Mesodermal cell (in vitro differentiated cells): ENCODE measurements around the gene GPHB5.
"Not testable (repeated sequence)": the region's sequence is repeated elsewhere in the genome, so short reads cannot be mapped to it uniquely, and the experiment has no call there.

Source experiments
- H3K27ac ChIP-seq: 2 replicates; pipeline ENCODE4 v1.7.0; 2013; ENCODE audit warnings: mild to moderate bottlenecking, low read depth, low read length, moderate library complexity; ENCODE audit not compliant: severe bottlenecking
- H3K36me3 ChIP-seq: 2 replicates; pipeline ENCODE4 v1.7.1; 2013; ENCODE audit warnings: mild to moderate bottlenecking, low read length, moderate library complexity; ENCODE audit not compliant: control insufficient read depth, insufficient read depth
- H3K4me1 ChIP-seq: one replicate; pipeline ENCODE4 v1.7.1; 2013; ENCODE audit warnings: mild to moderate bottlenecking, low read length; ENCODE audit not compliant: insufficient read depth, control insufficient read depth, poor library complexity, severe bottlenecking
- H3K4me3 ChIP-seq: 2 replicates; pipeline ENCODE4 v1.7.0; 2013; ENCODE audit warnings: low read length, control low read depth, mild to moderate bottlenecking; ENCODE audit not compliant: insufficient read depth, poor library complexity, severe bottlenecking; ENCODE audit errors: extremely low read depth
- H3K9me3 ChIP-seq: 2 replicates; pipeline ENCODE4 v1.7.1; 2013; ENCODE audit warnings: mild to moderate bottlenecking, low read length, moderate library complexity; ENCODE audit not compliant: control insufficient read depth
- WGBS, 2 experiments: methylation state at CpG; one replicate each; pipeline ENCODE4 v1.1.5; 2013; ENCODE audit warnings: missing lambda C conversion rate in 2 of 2; ENCODE audit not compliant: insufficient coverage in 2 of 2; 5-methylcytosine and 5-hydroxymethylcytosine counted together

Gene GPHB5

DNA sequence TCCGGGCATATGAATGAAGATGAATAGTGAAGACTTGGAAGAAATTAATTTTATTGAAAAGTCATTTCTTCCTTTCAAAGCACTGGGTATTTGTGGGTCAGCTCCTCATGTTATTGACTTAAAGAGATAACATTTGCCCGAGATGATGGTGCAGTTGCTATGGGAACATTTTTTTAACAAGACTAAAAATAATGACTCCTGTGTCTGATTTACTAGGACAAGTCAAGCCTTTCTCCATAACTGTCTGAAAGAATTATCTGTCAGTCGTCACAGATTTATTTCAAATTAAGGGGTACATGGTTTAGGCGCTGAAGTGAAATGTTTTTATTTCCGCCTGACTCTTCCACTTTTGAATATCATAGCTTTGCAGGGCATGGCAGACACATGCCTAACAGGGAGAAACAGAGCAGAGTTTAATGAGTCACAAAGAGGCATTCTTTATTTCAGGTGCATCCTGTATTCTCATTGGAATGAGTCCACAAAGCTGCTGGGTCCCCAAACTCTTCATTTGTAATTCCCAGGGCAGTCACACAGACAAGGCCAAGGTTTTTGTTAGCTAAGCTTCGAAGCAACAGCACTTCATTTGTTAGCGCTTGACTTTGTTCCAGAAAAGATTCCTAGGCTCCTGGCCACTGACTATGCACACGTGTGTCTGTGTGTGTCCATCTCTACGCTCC lies 4.3 kb upstream of the GPHB5 start:
- H3K4me3 ChIP-seq = no peak overlapping the region
- WGBS, 2 experiments = 93 to 97% methylated on average over 2 to 6 of the region's 9 CpGs

DNA sequence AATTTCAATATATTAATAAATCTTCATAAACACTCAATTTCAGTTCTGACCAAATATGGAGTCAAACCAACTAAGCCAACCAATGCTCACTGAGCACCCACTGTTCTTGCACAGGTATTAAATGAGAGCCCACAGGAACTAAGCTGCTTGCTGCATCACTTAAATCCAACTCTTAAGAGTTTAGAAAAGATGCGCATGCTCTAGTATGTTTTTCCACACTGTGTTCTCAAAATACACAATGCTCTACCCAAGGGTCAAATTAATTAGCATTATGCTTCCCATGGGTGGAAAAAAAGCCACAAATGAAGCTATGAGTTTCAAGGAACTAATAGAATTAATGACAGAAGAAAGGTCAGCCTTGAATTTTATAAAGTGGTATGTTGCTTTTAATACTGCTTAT lies 3.7 kb upstream of the GPHB5 start:
- Histone ChIP-seq H3K27ac (no peak overlapping the region), H3K4me1 (no peaks in the 10 kb centered on the region), H3K4me3 (no peak overlapping the region), H3K9me3 (no peaks in the 10 kb centered on the region), H3K36me3 (no peaks in the 10 kb centered on the region)
- WGBS, 2 experiments = no CpG with 5 or more reads among the region's 1 CpG

More for the DNA sequence above, 4.3 kb upstream of the GPHB5 start:
- H3K4me1 ChIP-seq = no peaks in the 10 kb centered on the region
- no peaks in the 10 kb centered on the region for H3K9me3 ChIP-seq
- H3K36me3 ChIP-seq = no peaks in the 10 kb centered on the region
- H3K27ac ChIP-seq = no peak overlapping the region

DNA sequence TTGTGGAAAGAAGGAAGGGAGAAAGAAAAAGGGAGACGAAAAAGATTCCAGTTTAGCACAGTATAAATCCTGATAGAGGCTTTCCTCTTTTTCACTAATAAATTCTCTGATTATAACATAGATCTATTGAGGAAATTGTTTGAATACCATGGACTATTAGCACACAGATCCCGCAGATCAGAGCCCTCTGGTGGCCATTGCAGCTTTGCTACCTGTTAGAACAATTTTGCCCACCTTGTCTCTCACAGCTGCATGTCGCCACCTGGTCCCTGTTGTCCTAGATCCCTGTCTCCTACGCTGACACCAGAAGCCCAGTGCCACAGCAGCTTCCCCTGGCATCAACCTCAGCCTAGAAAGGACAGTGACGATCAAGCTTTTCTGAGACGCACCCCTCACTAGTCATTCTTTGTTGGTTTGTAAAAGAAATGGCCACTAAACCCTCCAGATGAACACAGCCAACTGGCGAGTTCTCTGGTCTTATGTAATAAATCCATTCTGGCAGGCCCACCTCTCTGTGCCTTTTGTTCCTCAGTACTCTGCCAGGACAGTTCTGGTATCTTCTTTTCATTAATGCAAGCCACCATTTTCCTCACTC lies 9.9 kb downstream of the GPHB5 start:
- 61 to 76% methylated on average over 6 of the region's 7 CpGs for WGBS, 2 experiments
- Histone ChIP-seq H3K9me3 (no peaks in the 10 kb centered on the region), H3K27ac (no peak overlapping the region), H3K4me3 (no peak overlapping the region), H3K36me3 (no peaks in the 10 kb centered on the region), H3K4me1 (no peaks in the 10 kb centered on the region)

DNA sequence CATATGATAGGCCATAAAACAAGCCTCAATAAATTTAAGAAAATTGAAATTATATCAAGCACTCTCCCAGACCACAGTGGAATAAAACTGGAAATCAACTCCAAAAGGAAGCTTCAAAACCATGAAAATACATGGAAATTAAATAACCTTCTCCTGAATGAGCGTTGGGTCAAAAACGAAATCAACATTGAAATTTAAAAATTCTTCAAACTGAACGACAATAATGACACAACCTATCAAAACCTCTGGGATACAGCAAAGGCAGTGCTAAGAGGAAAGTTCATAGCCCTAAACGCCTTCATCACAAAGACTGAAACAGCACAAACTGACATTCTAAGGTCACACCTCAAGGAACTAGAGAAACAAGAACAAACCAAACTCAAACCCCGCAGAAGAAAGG lies 14.3 kb downstream of the GPHB5 start:
- WGBS, 2 experiments = 83 to 84% methylated on average over 3 to 4 of the region's 5 CpGs
- H3K27ac ChIP-seq, H3K9me3 ChIP-seq, H3K4me1 ChIP-seq, H3K36me3 ChIP-seq, H3K4me3 ChIP-seq: not testable (repeated sequence)

DNA sequence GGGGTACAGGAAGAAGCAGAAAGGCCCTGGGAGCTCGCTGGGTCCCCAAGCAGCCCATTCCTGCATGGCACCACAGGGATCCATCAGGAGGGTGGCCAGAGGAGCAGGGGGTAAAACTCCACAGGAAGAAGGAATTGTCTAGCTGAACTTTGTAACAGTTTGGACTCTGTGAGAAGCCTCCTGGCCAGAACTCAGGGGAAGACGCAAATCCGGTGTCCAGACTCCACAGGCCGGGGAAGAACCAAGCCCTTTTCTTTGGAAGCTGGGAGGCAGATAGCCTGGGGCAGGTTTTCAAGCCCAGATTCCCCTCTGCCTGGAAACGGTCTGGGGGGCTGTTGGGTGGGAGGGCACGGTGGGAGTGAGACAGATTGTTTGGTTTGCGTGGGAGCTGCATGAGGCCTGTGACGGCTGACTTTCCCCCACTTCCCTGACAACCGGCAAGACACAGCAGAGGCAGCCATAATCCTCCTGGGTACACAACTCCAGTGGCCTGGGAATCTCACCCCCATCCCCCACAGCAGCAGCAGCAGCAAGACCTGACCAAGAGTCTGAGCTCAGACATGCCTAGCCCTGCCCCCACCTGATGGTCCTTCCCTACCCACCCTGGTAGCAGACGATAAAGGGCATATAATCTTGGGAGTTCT lies 16.7 kb downstream of the GPHB5 start:
- H3K4me3 ChIP-seq = no peak overlapping the region
- WGBS, 2 experiments = 87 to 92% methylated on average over 5 to 6 of the region's 10 CpGs
- H3K36me3 ChIP-seq = no peaks in the 10 kb centered on the region
- H3K9me3 ChIP-seq = no peaks in the 10 kb centered on the region
- H3K27ac ChIP-seq = no peak overlapping the region
- H3K4me1 ChIP-seq = no peaks in the 10 kb centered on the region

DNA sequence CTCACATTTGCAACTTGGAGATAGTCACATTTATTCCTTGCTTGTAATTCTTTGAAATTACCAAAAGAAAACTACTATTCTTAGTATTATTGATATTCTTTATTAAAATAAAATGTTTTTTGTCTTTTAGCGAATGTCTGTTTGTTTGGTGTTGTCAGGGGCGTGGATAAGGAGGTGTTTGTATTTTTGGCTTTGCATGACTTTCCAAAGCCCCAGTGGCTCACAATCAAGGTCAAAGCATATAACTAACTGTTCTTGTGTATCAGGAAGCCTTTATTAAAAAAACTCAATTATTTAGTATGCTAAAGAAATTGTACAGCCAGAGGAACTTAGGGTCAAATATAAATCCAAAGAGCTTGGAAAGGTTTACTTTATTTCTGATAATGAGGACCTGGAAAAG lies 17.9 kb downstream of the GPHB5 start:
- Histone ChIP-seq H3K4me1 (no peaks in the 10 kb centered on the region), H3K4me3 (no peak overlapping the region), H3K9me3 (no peaks in the 10 kb centered on the region), H3K36me3 (no peaks in the 10 kb centered on the region), H3K27ac (no peak overlapping the region)
- no CpG with 5 or more reads among the region's 2 CpGs for WGBS, 2 experiments

DNA sequence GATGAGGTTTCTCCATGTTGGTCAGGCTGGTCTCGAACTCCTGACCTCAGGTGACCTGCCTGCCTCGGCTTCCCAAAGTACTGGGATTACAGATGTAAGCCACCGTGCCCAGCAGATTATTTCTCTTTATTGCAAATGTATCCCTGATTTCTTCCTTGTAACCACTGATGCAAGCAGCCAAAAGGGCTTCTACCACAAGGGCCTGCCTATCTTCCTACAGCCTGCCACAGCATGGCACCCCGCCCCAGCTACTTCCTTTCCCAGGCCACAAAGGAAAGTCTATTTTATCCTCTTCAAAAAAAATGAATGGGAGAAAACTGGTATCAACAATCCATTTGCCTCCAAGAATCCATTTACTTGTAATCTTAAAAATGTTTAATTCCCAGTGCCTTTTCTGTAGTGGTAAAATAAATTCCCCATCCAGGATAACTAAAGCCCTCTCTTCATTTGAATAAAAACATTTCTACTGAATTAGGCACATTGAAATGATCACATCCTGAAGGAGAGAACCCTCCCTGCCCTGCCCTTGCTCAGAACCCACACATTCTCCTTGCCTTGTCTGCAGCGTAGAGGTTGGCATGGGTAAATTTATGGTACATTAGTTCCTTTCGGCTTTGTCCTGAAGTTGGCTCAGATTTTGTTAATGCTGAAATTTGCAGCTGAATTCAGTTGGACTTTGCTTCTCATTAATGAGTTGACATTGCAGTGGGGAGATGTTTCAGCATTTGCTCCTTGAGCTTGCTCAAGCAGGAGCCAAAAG lies 19.2 kb downstream of the GPHB5 start:
- no peak overlapping the region for H3K4me3 ChIP-seq
- WGBS, 2 experiments = 69% methylated on average over 4 of the region's 6 CpGs
- H3K9me3 ChIP-seq = no peaks in the 10 kb centered on the region
- H3K4me1 ChIP-seq = no peaks in the 10 kb centered on the region
- H3K36me3 ChIP-seq = no peaks in the 10 kb centered on the region
- H3K27ac ChIP-seq = no peak overlapping the region

DNA sequence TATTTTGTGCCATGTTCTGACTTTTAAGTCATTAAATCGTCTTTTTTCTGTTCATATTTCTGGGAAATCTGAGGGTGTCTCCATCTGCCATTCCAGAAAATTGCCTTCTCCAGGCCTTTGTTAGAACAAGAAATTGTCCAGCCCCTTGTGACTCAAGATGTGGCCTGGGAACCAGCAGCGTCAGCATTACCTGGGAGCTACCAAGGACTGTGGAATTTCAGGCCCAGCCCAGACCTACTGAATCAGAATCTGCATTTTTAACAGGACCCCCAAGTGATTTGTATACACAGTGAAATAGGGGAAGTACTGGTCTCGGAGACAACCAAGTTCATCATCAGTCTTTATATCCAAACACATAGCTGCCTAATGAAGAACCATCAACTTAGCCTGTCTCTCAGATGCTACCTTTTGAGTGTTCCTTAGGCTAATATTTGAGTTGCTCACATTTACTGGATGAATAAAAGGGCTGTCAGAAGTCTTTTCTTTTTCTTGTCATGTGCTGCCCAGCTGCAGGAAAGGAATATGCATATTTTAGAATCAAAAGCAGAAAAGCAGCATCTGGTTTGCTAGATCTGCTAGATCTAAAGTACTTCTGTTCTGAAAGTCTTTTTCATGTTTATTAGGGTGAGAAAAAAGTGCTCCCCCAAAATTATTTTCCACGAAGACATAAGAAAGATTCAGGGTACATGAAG lies 21.2 kb downstream of the GPHB5 start:
- WGBS, 2 experiments = 65 to 80% methylated on average over 1 to 2 of the region's 4 CpGs
- no peak overlapping the region for H3K4me3 ChIP-seq
- H3K27ac ChIP-seq = no peak overlapping the region
- peaks cover 13% of the 10 kb centered on the region for H3K36me3 ChIP-seq
- no peaks in the 10 kb centered on the region for H3K4me1 ChIP-seq
- peaks cover 4% of the 10 kb centered on the region for H3K9me3 ChIP-seq

DNA sequence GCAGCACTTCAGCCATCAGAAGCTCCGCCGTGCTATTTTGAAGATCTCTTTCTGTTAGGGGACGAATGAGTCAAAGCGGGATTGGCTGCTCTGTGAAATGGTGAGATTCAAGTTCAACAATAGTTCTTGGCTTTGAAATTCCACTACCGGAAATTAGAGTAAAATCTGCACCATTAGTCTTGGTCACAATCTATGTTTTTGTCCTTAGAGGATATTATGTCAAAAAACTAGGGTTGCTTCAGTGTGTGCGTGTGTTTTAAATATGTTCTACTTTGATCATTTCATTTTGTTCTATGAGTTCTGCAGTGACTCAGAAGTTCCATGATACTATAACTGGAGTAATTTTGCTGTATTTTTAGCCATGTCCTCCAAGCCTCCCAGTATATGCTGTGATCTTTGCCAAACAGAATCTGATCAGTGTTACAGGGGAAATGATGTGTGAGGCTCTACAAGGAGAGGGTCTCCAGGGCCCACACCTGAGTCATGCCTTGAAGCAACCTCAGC lies 22.6 kb downstream of the GPHB5 start:
- WGBS, 2 experiments = 86 to 100% methylated on average over 5 of the region's 6 CpGs
- Histone ChIP-seq H3K4me1 (no peaks in the 10 kb centered on the region), H3K36me3 (peaks cover 22% of the 10 kb centered on the region), H3K27ac (no peak overlapping the region), H3K4me3 (no peak overlapping the region), H3K9me3 (peaks cover 4% of the 10 kb centered on the region)

DNA sequence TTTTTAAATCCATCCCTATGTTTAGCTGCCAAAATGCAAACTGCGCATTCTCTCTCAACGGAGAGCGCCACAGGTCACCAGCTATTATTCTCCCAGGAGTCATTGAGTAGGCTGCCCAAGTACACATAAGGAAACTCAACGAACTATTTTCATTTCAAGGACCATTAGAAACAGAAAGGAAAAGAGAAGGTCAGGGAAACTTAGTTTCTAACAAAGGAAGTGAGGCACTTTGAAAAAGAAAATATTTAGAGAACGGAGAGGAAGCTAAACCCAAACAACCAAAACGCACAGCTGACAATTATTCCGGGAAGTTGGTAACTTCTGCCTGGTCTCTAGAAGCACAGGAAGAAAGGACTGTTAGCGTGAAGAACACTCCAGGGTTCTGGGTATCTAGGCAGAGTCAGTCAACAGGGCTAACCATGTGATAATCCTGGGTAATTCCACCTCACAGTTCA lies 23.5 kb downstream of the GPHB5 start:
- WGBS, 2 experiments = 94 to 100% methylated on average over 6 to 7 of the region's 8 CpGs
- Histone ChIP-seq H3K9me3 (peaks cover 4% of the 10 kb centered on the region), H3K27ac (no peak overlapping the region), H3K36me3 (peaks cover 22% of the 10 kb centered on the region), H3K4me1 (no peaks in the 10 kb centered on the region), H3K4me3 (no peak overlapping the region)
